Activated T-cell treated with anti-CD3 and anti-CD28 coated beads, Interleukin-2, amount 50 U/mL, for 4 hours (primary cell): ENCODE measurements around the gene CBX4. TPM values are rescaled to one million over a fixed set of nuclear protein-coding genes. Genes with fewer than 3 reads are reported as not detected.

Source experiments
- ATAC-seq, 2 donors: fragments of 200-7000 bp; cut with Tn5 transposase; one replicate each; pipeline ENCODE4 v1.10.0; 2021
- DNase-seq: peaks from one replicate; pipeline ENCODE4 v3.0.0-alpha.2; 2020
- H3K27me3 Mint-ChIP-seq: one replicate; pipeline ENCODE4 v1.8.0; 2021; ENCODE audit warnings: low read depth, mixed read lengths
- H3K36me3 Mint-ChIP-seq: one replicate; pipeline ENCODE4 v1.8.0; 2022; ENCODE audit warnings: mixed read lengths; ENCODE audit not compliant: insufficient read depth
- H3K4me1 Mint-ChIP-seq: one replicate; pipeline ENCODE4 v1.8.0; 2021; ENCODE audit warnings: low read depth, mixed read lengths
- H3K4me3 Mint-ChIP-seq: one replicate; pipeline ENCODE4 v1.8.0; 2021; ENCODE audit warnings: mild to moderate bottlenecking, moderate library complexity, mixed read lengths
- H3K9me3 Mint-ChIP-seq: one replicate; pipeline ENCODE4 v1.8.0; 2021; ENCODE audit warnings: mixed read lengths
- total RNA-seq, 3 donors: library from RNA; stranded (reverse); gene quantifications; one replicate each; pipeline ENCODE4 v1.2.1, GENCODE V29; 2021

CBX4 gene
- total RNA-seq, 3 donors from 2014 or later, result 15.3 to 16.4 (median 15.3) TPM

GRCh38 chr17:79851461-79851817 lies 12.2 kb upstream of the CBX4 start:
- DNase-seq, result no peak
- Mint-ChIP-seq H3K27me3 (peaks cover 10% of the 10 kb centered on the region), H3K36me3 (no peaks in the 10 kb centered on the region), H3K4me3 (no peak overlapping the region), H3K9me3 (no peaks in the 10 kb centered on the region), H3K4me1 (peaks cover 4% of the 10 kb centered on the region)
- no peak for ATAC-seq

- Mint-ChIP-seq H3K4me1 (peaks cover 4% of the 10 kb centered on the region), H3K4me3 (no peak overlapping the region), H3K27me3 (peaks cover 13% of the 10 kb centered on the region), H3K9me3 (no peaks in the 10 kb centered on the region), H3K36me3 (no peaks in the 10 kb centered on the region)
- DNase-seq (no peak), ATAC-seq (peak; percentile 73 to 76)
Observed at GRCh38 chr17:79850571-79851460, 11.6 kb upstream of the CBX4 start.

- H3K4me1 Mint-ChIP-seq, result peaks cover 4% of the 10 kb centered on the region
- H3K36me3 Mint-ChIP-seq, result no peaks in the 10 kb centered on the region
- peaks cover 17% of the 10 kb centered on the region for H3K27me3 Mint-ChIP-seq
- no peak overlapping the region for H3K4me3 Mint-ChIP-seq
- no peaks in the 10 kb centered on the region for H3K9me3 Mint-ChIP-seq
- ATAC-seq, result no peak
- no peak for DNase-seq
Observed at GRCh38 chr17:79849953-79850352, 10.7 kb upstream of the CBX4 start.

- ATAC-seq, result no peak
- H3K4me1 Mint-ChIP-seq, result peaks cover 7% of the 10 kb centered on the region
- no peak overlapping the region for H3K4me3 Mint-ChIP-seq
- DNase-seq, result no peak
- no peaks in the 10 kb centered on the region for H3K9me3 Mint-ChIP-seq
- peaks cover 17% of the 10 kb centered on the region for H3K27me3 Mint-ChIP-seq
- H3K36me3 Mint-ChIP-seq, result no peaks in the 10 kb centered on the region
Observed at GRCh38 chr17:79848370-79848766, 9.1 kb upstream of the CBX4 start.

- no peak for ATAC-seq
- Mint-ChIP-seq H3K27me3 (peaks cover 19% of the 10 kb centered on the region), H3K4me3 (no peak overlapping the region)
Observed at GRCh38 chr17:79847698-79848369, 8.6 kb upstream of the CBX4 start.

GRCh38 chr17:79845601-79845949 lies 6.3 kb upstream of the CBX4 start:
- H3K9me3 Mint-ChIP-seq, result no peaks in the 10 kb centered on the region
- DNase-seq, result no peak
- H3K27me3 Mint-ChIP-seq, result peaks cover 29% of the 10 kb centered on the region
- peak overlapping the region; percentile 16 for H3K4me3 Mint-ChIP-seq
- H3K36me3 Mint-ChIP-seq, result no peaks in the 10 kb centered on the region
- peaks cover 20% of the 10 kb centered on the region for H3K4me1 Mint-ChIP-seq
- ATAC-seq, result no peak

More at GRCh38 chr17:79847698-79848369, 8.6 kb upstream of the CBX4 start:
- no peak for DNase-seq
- no peaks in the 10 kb centered on the region for H3K9me3 Mint-ChIP-seq
- peaks cover 9% of the 10 kb centered on the region for H3K4me1 Mint-ChIP-seq
- H3K36me3 Mint-ChIP-seq, result no peaks in the 10 kb centered on the region

- ATAC-seq (peak; percentile 55 to 65), DNase-seq (no peak)
- Mint-ChIP-seq H3K9me3 (no peaks in the 10 kb centered on the region), H3K27me3 (peaks cover 31% of the 10 kb centered on the region), H3K4me3 (peak overlapping the region; percentile 16), H3K36me3 (no peaks in the 10 kb centered on the region), H3K4me1 (peaks cover 22% of the 10 kb centered on the region)
Observed at GRCh38 chr17:79844869-79845600, 5.8 kb upstream of the CBX4 start.

- Mint-ChIP-seq H3K27me3 (peaks cover 34% of the 10 kb centered on the region), H3K9me3 (no peaks in the 10 kb centered on the region), H3K4me3 (peak overlapping the region; percentile 76), H3K36me3 (no peaks in the 10 kb centered on the region), H3K4me1 (peaks cover 25% of the 10 kb centered on the region)
- no peak for DNase-seq
- ATAC-seq, result no peak
Observed at GRCh38 chr17:79843816-79844800, 4.9 kb upstream of the CBX4 start.

- Mint-ChIP-seq H3K4me3 (peak overlapping the region; percentile 76), H3K27me3 (peaks cover 34% of the 10 kb centered on the region), H3K4me1 (peaks cover 25% of the 10 kb centered on the region), H3K36me3 (no peaks in the 10 kb centered on the region), H3K9me3 (no peaks in the 10 kb centered on the region)
- ATAC-seq (no peak), DNase-seq (no peak)
Observed at GRCh38 chr17:79843474-79843815, 4.2 kb upstream of the CBX4 start.

GRCh38 chr17:79842656-79843473 lies 3.6 kb upstream of the CBX4 start:
- Mint-ChIP-seq H3K9me3 (no peaks in the 10 kb centered on the region), H3K4me1 (peaks cover 31% of the 10 kb centered on the region), H3K4me3 (peak overlapping the region; percentile 65), H3K27me3 (peaks cover 29% of the 10 kb centered on the region), H3K36me3 (no peaks in the 10 kb centered on the region)
- ATAC-seq (no peak), DNase-seq (no peak)

GRCh38 chr17:79842136-79842655 lies 3.0 kb upstream of the CBX4 start:
- Mint-ChIP-seq H3K9me3 (no peaks in the 10 kb centered on the region), H3K4me3 (peak overlapping the region; percentile 65), H3K27me3 (peaks cover 29% of the 10 kb centered on the region), H3K4me1 (peaks cover 36% of the 10 kb centered on the region), H3K36me3 (no peaks in the 10 kb centered on the region)
- no peak for ATAC-seq
- DNase-seq, result no peak

- Mint-ChIP-seq H3K27me3 (peaks cover 29% of the 10 kb centered on the region), H3K9me3 (no peaks in the 10 kb centered on the region), H3K36me3 (no peaks in the 10 kb centered on the region), H3K4me1 (peaks cover 43% of the 10 kb centered on the region), H3K4me3 (peak overlapping the region; percentile 48)
- no peak for ATAC-seq
- no peak for DNase-seq
Observed at GRCh38 chr17:79841369-79842135, 2.3 kb upstream of the CBX4 start.
